GM23338 (cell line): ENCODE data around the gene MAP1S. TPM values are rescaled to one million over a fixed set of nuclear protein-coding genes. Genes with fewer than 3 reads are reported as not detected.
A peak's percentile ranks its signal among the peaks of the same experiment; 100 is the strongest.

Source experiments
- ATAC-seq: fragments of 200-7000 bp; cut with Tn5 transposase; 3 replicates; pipeline ENCODE4 v1.9.1; 2020
- DNase-seq: peaks from one replicate; pipeline ENCODE4 v3.0.0-alpha.2; 2015; ENCODE audit warnings: low spot score
- H2AFZ ChIP-seq: fragments of 200-600 bp; sonication (generic); 2 replicates; pipeline ENCODE4 v1.8.0; 2016; ENCODE audit warnings: antibody characterized with exemption, mild to moderate bottlenecking, moderate library complexity
- H3F3A ChIP-seq: fragments of 200-600 bp; sonication (generic); replicated peaks from 2 replicates; pipeline ENCODE4 v1.8.0; 2017; ENCODE audit warnings: antibody characterized with exemption, mixed run types, low read depth
- H3K27ac ChIP-seq: fragments of 200-600 bp; sonication (generic); 2 replicates; pipeline ENCODE4 v1.6.1; 2016; ENCODE audit warnings: low read depth
- H3K27me3 ChIP-seq: fragments of 200-600 bp; sonication (generic); 2 replicates; pipeline ENCODE4 v1.8.0; 2016; ENCODE audit warnings: mild to moderate bottlenecking, mixed run types, moderate library complexity; ENCODE audit not compliant: insufficient read depth
- H3K36me3 ChIP-seq: fragments of 200-600 bp; sonication (generic); 2 replicates; pipeline ENCODE4 v1.8.0; 2016; ENCODE audit warnings: mild to moderate bottlenecking; ENCODE audit not compliant: insufficient read depth
- H3K4me1 ChIP-seq: fragments of 200-600 bp; sonication (generic); 2 replicates; pipeline ENCODE4 v1.8.0; 2016; ENCODE audit warnings: mild to moderate bottlenecking, moderate library complexity; ENCODE audit not compliant: insufficient read depth
- H3K4me2 ChIP-seq: fragments of 200-600 bp; sonication (generic); 2 replicates; pipeline ENCODE4 v1.7.1; 2017; ENCODE audit warnings: mixed run types
- H3K4me3 ChIP-seq: fragments of 200-600 bp; sonication (generic); 2 replicates; pipeline ENCODE4 v1.6.1; 2016; ENCODE audit warnings: mixed run types
- H3K79me2 ChIP-seq: fragments of 200-600 bp; sonication (generic); replicated peaks from 2 replicates; pipeline ENCODE4 v1.8.0; 2017; ENCODE audit warnings: mild to moderate bottlenecking; ENCODE audit not compliant: insufficient read depth
- H3K9me2 ChIP-seq: fragments of 200-600 bp; sonication (generic); 2 replicates; pipeline ENCODE4 v1.8.0; 2017; ENCODE audit not compliant: insufficient read depth
- H4K20me1 ChIP-seq: fragments of 200-600 bp; sonication (generic); replicated peaks from 2 replicates; pipeline ENCODE4 v1.8.0; 2017; ENCODE audit warnings: mild to moderate bottlenecking; ENCODE audit not compliant: insufficient read depth
- H3K27ac Mint-ChIP-seq: 2 replicates; pipeline ENCODE4 v1.8.0; 2020; ENCODE audit warnings: inconsistent platforms, mild to moderate bottlenecking, moderate library complexity, mixed read lengths
- H3K27me3 Mint-ChIP-seq: 3 replicates; pipeline ENCODE4 v1.8.0; 2022; ENCODE audit warnings: low read depth, mild to moderate bottlenecking, moderate library complexity, mixed read lengths, inconsistent platforms; ENCODE audit not compliant: insufficient read depth, poor library complexity
- H3K36me3 Mint-ChIP-seq: 3 replicates; pipeline ENCODE4 v1.8.0; 2021; ENCODE audit warnings: low read depth, mild to moderate bottlenecking, inconsistent platforms, moderate library complexity, mixed read lengths
- H3K4me1 Mint-ChIP-seq: 3 replicates; pipeline ENCODE4 v1.8.0; 2020; ENCODE audit warnings: mild to moderate bottlenecking, inconsistent platforms, mixed read lengths
- H3K4me3 Mint-ChIP-seq: 3 replicates; pipeline ENCODE4 v1.8.0; 2021; ENCODE audit warnings: moderate library complexity, mild to moderate bottlenecking, inconsistent platforms, mixed read lengths
- H3K9me3 Mint-ChIP-seq: 3 replicates; pipeline ENCODE4 v1.8.0; 2020; ENCODE audit warnings: moderate library complexity, mild to moderate bottlenecking, inconsistent platforms, mixed read lengths
- CREB1 ChIP-seq: fragments of 250-450 bp; sonication (Bioruptor Pico); IDR thresholded peaks from 2 replicates; pipeline ENCODE4 v1.5.0; 2020; ENCODE audit warnings: low read depth, mild to moderate bottlenecking, moderate library complexity
- EZH2 ChIP-seq: fragments of 200-600 bp; sonication (generic); IDR thresholded peaks from one replicate; pipeline ENCODE4 v1.8.0; 2017; ENCODE audit warnings: antibody characterized with exemption, mild to moderate bottlenecking, low read depth; ENCODE audit not compliant: unreplicated experiment
- EZH2phosphoT487 ChIP-seq: fragments of 200-600 bp; sonication (generic); IDR thresholded peaks from one replicate; pipeline ENCODE4 v1.8.1; 2018; ENCODE audit warnings: antibody characterized with exemption; ENCODE audit not compliant: unreplicated experiment
- JUNB ChIP-seq: IDR thresholded peaks from one replicate; pipeline ENCODE4 v1.6.1; 2016; ENCODE audit warnings: antibody characterized with exemption; ENCODE audit not compliant: unreplicated experiment
- NANOG ChIP-seq: IDR thresholded peaks from 2 replicates; pipeline ENCODE4 v1.6.1; 2016; ENCODE audit warnings: antibody characterized with exemption, borderline replicate concordance
- POLR2AphosphoS5 ChIP-seq: IDR thresholded peaks from 2 replicates; pipeline ENCODE4 v1.6.1; 2016; ENCODE audit warnings: antibody characterized with exemption, low read depth
- STAT1 ChIP-seq: IDR thresholded peaks from one replicate; pipeline ENCODE4 v1.6.1; 2016; ENCODE audit warnings: antibody characterized with exemption; ENCODE audit not compliant: unreplicated experiment
- ZNF114 ChIP-seq: fragments of 250-450 bp; sonication (Bioruptor Pico); IDR thresholded peaks from 2 replicates; pipeline ENCODE4 v1.5.0; 2020; ENCODE audit warnings: mild to moderate bottlenecking, moderate library complexity
- ZNF331 ChIP-seq: fragments of 250-450 bp; sonication (Bioruptor Pico); IDR thresholded peaks from 2 replicates; pipeline ENCODE4 v1.5.0; 2020; ENCODE audit warnings: low read depth, mild to moderate bottlenecking, moderate library complexity
- polyA plus RNA-seq: library from polyadenylated mRNA; unstranded; fragments of >200 nt; fragmentation: Nextera tagmentation; extraction: Ambion mirVana; gene quantifications from 2 replicates; pipeline ENCODE4 v1.2.1, GENCODE V29; 2016
- total RNA-seq: library from RNA; depleted of rRNA; stranded (reverse); fragments of >200 nt; shearing (Covaris generic); gene quantifications from 2 replicates; pipeline ENCODE4 v1.2.3, GENCODE V29; 2014
- TF ChIP-seq, protein P1 (sequence below): IDR thresholded peaks from 2 replicates; pipeline ENCODE4 v1.6.1; 2016; ENCODE audit warnings: antibody characterized with exemption
- TF ChIP-seq, protein P2 (sequence below), 2 experiments: fragments of 200-600 bp in 1 of 2; sonication (generic) in 1 of 2; conservative IDR thresholded peaks; 2 replicates each; pipeline versions ENCODE4 v1.5.1 to v1.6.1; 2016 to 2017; ENCODE audit warnings: antibody characterized with exemption in 2 of 2, low read depth in 2 of 2, mild to moderate bottlenecking in 2 of 2, moderate library complexity in 1 of 2
- TF ChIP-seq, protein P3 (sequence below): IDR thresholded peaks from one replicate; pipeline ENCODE4 v1.6.1; 2018; ENCODE audit warnings: antibody characterized with exemption; ENCODE audit not compliant: unreplicated experiment
- TF ChIP-seq, protein P4 (sequence below): fragments of 250-450 bp; sonication (Bioruptor Pico); IDR thresholded peaks from 2 replicates; pipeline ENCODE4 v1.5.0; 2020; ENCODE audit warnings: mild to moderate bottlenecking, moderate library complexity

MAP1S gene
- total and polyA plus RNA-seq, 2 experiments from 2014 or later: 102 to 104 TPM

DNA sequence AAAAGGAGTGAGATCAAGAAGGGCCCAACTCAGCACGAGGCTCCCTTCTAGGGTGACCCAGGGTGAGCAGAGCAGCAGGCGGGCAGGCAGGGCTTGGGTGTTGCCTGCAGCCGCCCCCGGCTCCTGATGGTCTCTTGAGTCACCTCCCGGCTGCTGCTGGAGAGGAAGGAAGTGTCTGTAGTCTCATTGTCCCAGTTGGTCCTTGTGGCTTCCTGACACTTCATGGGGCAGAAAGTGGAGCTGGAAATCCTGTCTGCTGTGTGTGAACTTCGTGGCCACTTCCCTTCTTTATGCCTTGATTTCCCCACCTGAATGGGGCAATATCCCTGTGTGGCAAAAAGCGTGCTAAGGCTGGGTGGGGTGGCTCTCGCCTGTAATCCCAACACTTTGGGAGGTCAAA is 2.5 kb downstream of the MAP1S start:
- no peak overlapping the region for H3K4me3 ChIP-seq
- Mint-ChIP-seq H3K4me3 (peak overlapping the region; percentile 74; the same call in 2 of the 3 replicates), H3K9me3 (no peaks in the 10 kb centered on the region), H3K27ac (no peak overlapping the region), H3K36me3 (peaks cover 32% of the 10 kb centered on the region), H3K27me3 (peaks cover 6% of the 10 kb centered on the region), H3K4me1 (peaks cover 29% of the 10 kb centered on the region)
- 0 out of 2 replicates have a peak, but pooled peaks cover 5% of the 10 kb centered on the region for H3F3A ChIP-seq
- H3K4me1 ChIP-seq: peaks cover 14% of the 10 kb centered on the region; the same call in 1 of the 2 replicates
- no peak overlapping the region for H3K4me2 ChIP-seq
- H3K27ac ChIP-seq: no peak overlapping the region
- no peaks in the 10 kb centered on the region for H3K9me2 ChIP-seq
- H2AFZ ChIP-seq: no peak overlapping the region
- peaks cover 32% of the 10 kb centered on the region for H3K79me2 ChIP-seq
- TF ChIP-seq, protein P1, sequence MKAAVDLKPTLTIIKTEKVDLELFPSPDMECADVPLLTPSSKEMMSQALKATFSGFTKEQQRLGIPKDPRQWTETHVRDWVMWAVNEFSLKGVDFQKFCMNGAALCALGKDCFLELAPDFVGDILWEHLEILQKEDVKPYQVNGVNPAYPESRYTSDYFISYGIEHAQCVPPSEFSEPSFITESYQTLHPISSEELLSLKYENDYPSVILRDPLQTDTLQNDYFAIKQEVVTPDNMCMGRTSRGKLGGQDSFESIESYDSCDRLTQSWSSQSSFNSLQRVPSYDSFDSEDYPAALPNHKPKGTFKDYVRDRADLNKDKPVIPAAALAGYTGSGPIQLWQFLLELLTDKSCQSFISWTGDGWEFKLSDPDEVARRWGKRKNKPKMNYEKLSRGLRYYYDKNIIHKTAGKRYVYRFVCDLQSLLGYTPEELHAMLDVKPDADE: no peak
- TF ChIP-seq STAT1 (no peak), ZNF114 (CRISPR knock-in tag) (no peak), POLR2AphosphoS5 (no peak), EZH2phosphoT487 (no peak), NANOG (no peak), JUNB (no peak), ZNF331 (CRISPR knock-in tag) (no peak), EZH2 (no peak), CREB1 (CRISPR knock-in tag) (no peak)
- TF ChIP-seq, protein P2, sequence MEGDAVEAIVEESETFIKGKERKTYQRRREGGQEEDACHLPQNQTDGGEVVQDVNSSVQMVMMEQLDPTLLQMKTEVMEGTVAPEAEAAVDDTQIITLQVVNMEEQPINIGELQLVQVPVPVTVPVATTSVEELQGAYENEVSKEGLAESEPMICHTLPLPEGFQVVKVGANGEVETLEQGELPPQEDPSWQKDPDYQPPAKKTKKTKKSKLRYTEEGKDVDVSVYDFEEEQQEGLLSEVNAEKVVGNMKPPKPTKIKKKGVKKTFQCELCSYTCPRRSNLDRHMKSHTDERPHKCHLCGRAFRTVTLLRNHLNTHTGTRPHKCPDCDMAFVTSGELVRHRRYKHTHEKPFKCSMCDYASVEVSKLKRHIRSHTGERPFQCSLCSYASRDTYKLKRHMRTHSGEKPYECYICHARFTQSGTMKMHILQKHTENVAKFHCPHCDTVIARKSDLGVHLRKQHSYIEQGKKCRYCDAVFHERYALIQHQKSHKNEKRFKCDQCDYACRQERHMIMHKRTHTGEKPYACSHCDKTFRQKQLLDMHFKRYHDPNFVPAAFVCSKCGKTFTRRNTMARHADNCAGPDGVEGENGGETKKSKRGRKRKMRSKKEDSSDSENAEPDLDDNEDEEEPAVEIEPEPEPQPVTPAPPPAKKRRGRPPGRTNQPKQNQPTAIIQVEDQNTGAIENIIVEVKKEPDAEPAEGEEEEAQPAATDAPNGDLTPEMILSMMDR (conservative IDR thresholded peaks at IDR 0.05; ENCODE audit: low read depth in 2 of 2): no peak
- TF ChIP-seq, protein P3, sequence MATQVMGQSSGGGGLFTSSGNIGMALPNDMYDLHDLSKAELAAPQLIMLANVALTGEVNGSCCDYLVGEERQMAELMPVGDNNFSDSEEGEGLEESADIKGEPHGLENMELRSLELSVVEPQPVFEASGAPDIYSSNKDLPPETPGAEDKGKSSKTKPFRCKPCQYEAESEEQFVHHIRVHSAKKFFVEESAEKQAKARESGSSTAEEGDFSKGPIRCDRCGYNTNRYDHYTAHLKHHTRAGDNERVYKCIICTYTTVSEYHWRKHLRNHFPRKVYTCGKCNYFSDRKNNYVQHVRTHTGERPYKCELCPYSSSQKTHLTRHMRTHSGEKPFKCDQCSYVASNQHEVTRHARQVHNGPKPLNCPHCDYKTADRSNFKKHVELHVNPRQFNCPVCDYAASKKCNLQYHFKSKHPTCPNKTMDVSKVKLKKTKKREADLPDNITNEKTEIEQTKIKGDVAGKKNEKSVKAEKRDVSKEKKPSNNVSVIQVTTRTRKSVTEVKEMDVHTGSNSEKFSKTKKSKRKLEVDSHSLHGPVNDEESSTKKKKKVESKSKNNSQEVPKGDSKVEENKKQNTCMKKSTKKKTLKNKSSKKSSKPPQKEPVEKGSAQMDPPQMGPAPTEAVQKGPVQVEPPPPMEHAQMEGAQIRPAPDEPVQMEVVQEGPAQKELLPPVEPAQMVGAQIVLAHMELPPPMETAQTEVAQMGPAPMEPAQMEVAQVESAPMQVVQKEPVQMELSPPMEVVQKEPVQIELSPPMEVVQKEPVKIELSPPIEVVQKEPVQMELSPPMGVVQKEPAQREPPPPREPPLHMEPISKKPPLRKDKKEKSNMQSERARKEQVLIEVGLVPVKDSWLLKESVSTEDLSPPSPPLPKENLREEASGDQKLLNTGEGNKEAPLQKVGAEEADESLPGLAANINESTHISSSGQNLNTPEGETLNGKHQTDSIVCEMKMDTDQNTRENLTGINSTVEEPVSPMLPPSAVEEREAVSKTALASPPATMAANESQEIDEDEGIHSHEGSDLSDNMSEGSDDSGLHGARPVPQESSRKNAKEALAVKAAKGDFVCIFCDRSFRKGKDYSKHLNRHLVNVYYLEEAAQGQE: no peak
- TF ChIP-seq, protein P4, sequence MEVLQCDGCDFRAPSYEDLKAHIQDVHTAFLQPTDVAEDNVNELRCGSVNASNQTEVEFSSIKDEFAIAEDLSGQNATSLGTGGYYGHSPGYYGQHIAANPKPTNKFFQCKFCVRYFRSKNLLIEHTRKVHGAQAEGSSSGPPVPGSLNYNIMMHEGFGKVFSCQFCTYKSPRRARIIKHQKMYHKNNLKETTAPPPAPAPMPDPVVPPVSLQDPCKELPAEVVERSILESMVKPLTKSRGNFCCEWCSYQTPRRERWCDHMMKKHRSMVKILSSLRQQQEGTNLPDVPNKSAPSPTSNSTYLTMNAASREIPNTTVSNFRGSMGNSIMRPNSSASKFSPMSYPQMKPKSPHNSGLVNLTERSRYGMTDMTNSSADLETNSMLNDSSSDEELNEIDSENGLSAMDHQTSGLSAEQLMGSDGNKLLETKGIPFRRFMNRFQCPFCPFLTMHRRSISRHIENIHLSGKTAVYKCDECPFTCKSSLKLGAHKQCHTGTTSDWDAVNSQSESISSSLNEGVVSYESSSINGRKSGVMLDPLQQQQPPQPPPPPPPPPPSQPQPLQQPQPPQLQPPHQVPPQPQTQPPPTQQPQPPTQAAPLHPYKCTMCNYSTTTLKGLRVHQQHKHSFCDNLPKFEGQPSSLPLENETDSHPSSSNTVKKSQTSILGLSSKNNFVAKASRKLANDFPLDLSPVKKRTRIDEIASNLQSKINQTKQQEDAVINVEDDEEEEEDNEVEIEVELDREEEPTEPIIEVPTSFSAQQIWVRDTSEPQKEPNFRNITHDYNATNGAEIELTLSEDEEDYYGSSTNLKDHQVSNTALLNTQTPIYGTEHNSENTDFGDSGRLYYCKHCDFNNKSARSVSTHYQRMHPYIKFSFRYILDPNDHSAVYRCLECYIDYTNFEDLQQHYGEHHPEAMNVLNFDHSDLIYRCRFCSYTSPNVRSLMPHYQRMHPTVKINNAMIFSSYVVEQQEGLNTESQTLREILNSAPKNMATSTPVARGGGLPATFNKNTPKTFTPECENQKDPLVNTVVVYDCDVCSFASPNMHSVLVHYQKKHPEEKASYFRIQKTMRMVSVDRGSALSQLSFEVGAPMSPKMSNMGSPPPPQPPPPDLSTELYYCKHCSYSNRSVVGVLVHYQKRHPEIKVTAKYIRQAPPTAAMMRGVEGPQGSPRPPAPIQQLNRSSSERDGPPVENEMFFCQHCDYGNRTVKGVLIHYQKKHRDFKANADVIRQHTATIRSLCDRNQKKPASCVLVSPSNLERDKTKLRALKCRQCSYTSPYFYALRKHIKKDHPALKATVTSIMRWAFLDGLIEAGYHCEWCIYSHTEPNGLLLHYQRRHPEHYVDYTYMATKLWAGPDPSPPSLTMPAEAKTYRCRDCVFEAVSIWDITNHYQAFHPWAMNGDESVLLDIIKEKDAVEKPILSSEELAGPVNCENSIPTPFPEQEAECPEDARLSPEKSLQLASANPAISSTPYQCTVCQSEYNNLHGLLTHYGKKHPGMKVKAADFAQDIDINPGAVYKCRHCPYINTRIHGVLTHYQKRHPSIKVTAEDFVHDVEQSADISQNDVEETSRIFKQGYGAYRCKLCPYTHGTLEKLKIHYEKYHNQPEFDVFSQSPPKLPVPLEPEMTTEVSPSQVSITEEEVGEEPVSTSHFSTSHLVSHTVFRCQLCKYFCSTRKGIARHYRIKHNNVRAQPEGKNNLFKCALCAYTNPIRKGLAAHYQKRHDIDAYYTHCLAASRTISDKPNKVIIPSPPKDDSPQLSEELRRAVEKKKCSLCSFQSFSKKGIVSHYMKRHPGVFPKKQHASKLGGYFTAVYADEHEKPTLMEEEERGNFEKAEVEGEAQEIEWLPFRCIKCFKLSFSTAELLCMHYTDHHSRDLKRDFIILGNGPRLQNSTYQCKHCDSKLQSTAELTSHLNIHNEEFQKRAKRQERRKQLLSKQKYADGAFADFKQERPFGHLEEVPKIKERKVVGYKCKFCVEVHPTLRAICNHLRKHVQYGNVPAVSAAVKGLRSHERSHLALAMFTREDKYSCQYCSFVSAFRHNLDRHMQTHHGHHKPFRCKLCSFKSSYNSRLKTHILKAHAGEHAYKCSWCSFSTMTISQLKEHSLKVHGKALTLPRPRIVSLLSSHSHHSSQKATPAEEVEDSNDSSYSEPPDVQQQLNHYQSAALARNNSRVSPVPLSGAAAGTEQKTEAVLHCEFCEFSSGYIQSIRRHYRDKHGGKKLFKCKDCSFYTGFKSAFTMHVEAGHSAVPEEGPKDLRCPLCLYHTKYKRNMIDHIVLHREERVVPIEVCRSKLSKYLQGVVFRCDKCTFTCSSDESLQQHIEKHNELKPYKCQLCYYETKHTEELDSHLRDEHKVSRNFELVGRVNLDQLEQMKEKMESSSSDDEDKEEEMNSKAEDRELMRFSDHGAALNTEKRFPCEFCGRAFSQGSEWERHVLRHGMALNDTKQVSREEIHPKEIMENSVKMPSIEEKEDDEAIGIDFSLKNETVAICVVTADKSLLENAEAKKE (CRISPR knock-in tag): no peak
- H3K27me3 ChIP-seq: no peaks in the 10 kb centered on the region
- H3K36me3 ChIP-seq: no peaks in the 10 kb centered on the region; the same call in 1 of the 2 replicates
- no peak for ATAC-seq
- DNase-seq: no peak
- H4K20me1 ChIP-seq: peaks cover 25% of the 10 kb centered on the region
